ENCODE measurements around the gene BCAS3.
"Not testable (repeated sequence)": the region's sequence is repeated elsewhere in the genome, so short reads cannot be mapped to it uniquely, and the experiment has no call there.

BCAS3 gene

GRCh38 chr17:61017317-61018006 lies 339.8 kb downstream of the BCAS3 start:
- POLR2A ChIA-PET = no interaction called here
- TF ChIP-seq PKNOX1 (IDR thresholded peaks at IDR 0.05) (no peak), SP1 (IDR thresholded peaks at IDR 0.05) (no peak), ARNT (IDR thresholded peaks at IDR 0.05) (no peak), FOXA1 (IDR thresholded peaks at IDR 0.05) (no peak), L3MBTL2 (conservative IDR thresholded peaks at IDR 0.05) (no peak), SUZ12 (IDR thresholded peaks at IDR 0.05) (no peak), NFRKB (IDR thresholded peaks at IDR 0.05) (no peak), LEF1 (IDR thresholded peaks at IDR 0.05; ENCODE audit: borderline replicate concordance) (no peak), CTBP1 (IDR thresholded peaks at IDR 0.05; ENCODE audit: borderline replicate concordance) (no peak), FOXM1 (IDR thresholded peaks at IDR 0.05; ENCODE audit: borderline replicate concordance) (no peak), BHLHE40 (IDR thresholded peaks at IDR 0.05; ENCODE audit: borderline replicate concordance) (no peak)
- CTCF ChIA-PET = no interaction called here
- no peak for DNase-seq (ENCODE audit: extremely low spot score)

- DNase-seq (ENCODE audit: extremely low spot score) = no peak
- ChIA-PET CTCF (no interaction called here), POLR2A (no interaction called here)
- no peak for TF ChIP-seq ELF4 (IDR thresholded peaks at IDR 0.05)
- TF ChIP-seq FOXA1 (IDR thresholded peaks at IDR 0.05) = no peak
- no peak for TF ChIP-seq HDGF (IDR thresholded peaks at IDR 0.05; ENCODE audit: borderline replicate concordance)
- TF ChIP-seq ARNT (IDR thresholded peaks at IDR 0.05) = no peak
Measured at GRCh38 chr17:61018938-61019337, 341.3 kb downstream of the BCAS3 start.

GRCh38 chr17:61023996-61024395 lies 346.3 kb downstream of the BCAS3 start:
- ChIA-PET CTCF (no interaction called here), POLR2A (no interaction called here)
- TF ChIP-seq LEF1 (IDR thresholded peaks at IDR 0.05; ENCODE audit: borderline replicate concordance) (no peak), FOXK2 (IDR thresholded peaks at IDR 0.05) (no peak), SUZ12 (IDR thresholded peaks at IDR 0.05) (no peak), TARDBP (IDR thresholded peaks at IDR 0.05) (no peak), FOXM1 (IDR thresholded peaks at IDR 0.05; ENCODE audit: borderline replicate concordance) (no peak), HDGF (IDR thresholded peaks at IDR 0.05; ENCODE audit: borderline replicate concordance) (no peak), PKNOX1 (IDR thresholded peaks at IDR 0.05) (no peak), CTBP1 (IDR thresholded peaks at IDR 0.05; ENCODE audit: borderline replicate concordance) (no peak), L3MBTL2 (conservative IDR thresholded peaks at IDR 0.05) (no peak)
- DNase-seq (ENCODE audit: extremely low spot score) = no peak

GRCh38 chr17:61026818-61027217 lies 349.2 kb downstream of the BCAS3 start:
- CTCF ChIA-PET = no interaction called here
- DNase-seq (ENCODE audit: extremely low spot score) = no peak
- TF ChIP-seq ELF4 (IDR thresholded peaks at IDR 0.05) (no peak), FOXM1 (IDR thresholded peaks at IDR 0.05; ENCODE audit: borderline replicate concordance) (no peak), L3MBTL2 (conservative IDR thresholded peaks at IDR 0.05) (no peak), ARNT (IDR thresholded peaks at IDR 0.05) (no peak), TARDBP (IDR thresholded peaks at IDR 0.05) (no peak), SUZ12 (IDR thresholded peaks at IDR 0.05) (no peak), NFRKB (IDR thresholded peaks at IDR 0.05) (no peak), ZNF384 (IDR thresholded peaks at IDR 0.05) (no peak), FOXK2 (IDR thresholded peaks at IDR 0.05) (no peak), FOXA1 (IDR thresholded peaks at IDR 0.05) (no peak), SP1 (IDR thresholded peaks at IDR 0.05) (no peak), PKNOX1 (IDR thresholded peaks at IDR 0.05) (no peak), CTBP1 (IDR thresholded peaks at IDR 0.05; ENCODE audit: borderline replicate concordance) (no peak), HDGF (IDR thresholded peaks at IDR 0.05; ENCODE audit: borderline replicate concordance) (no peak), BHLHE40 (IDR thresholded peaks at IDR 0.05; ENCODE audit: borderline replicate concordance) (no peak), LEF1 (IDR thresholded peaks at IDR 0.05; ENCODE audit: borderline replicate concordance) (no peak)
- POLR2A ChIA-PET = no interaction called here

GRCh38 chr17:61029181-61029580 lies 351.5 kb downstream of the BCAS3 start:
- TF ChIP-seq SP1 (IDR thresholded peaks at IDR 0.05) (no peak), HDGF (IDR thresholded peaks at IDR 0.05; ENCODE audit: borderline replicate concordance) (no peak), TARDBP (IDR thresholded peaks at IDR 0.05) (no peak), NFRKB (IDR thresholded peaks at IDR 0.05) (no peak), LEF1 (IDR thresholded peaks at IDR 0.05; ENCODE audit: borderline replicate concordance) (no peak), BHLHE40 (IDR thresholded peaks at IDR 0.05; ENCODE audit: borderline replicate concordance) (no peak), ELF4 (IDR thresholded peaks at IDR 0.05) (no peak), L3MBTL2 (conservative IDR thresholded peaks at IDR 0.05) (no peak), SUZ12 (IDR thresholded peaks at IDR 0.05) (no peak), FOXA1 (IDR thresholded peaks at IDR 0.05) (no peak)
- ChIA-PET CTCF (no interaction called here), POLR2A (no interaction called here)
- DNase-seq (ENCODE audit: extremely low spot score) = no peak

GRCh38 chr17:61040666-61041065 lies 363.0 kb downstream of the BCAS3 start:
- TF ChIP-seq TARDBP (IDR thresholded peaks at IDR 0.05) (no peak), FOXM1 (IDR thresholded peaks at IDR 0.05; ENCODE audit: borderline replicate concordance) (no peak), NFRKB (IDR thresholded peaks at IDR 0.05) (no peak), FOXA1 (IDR thresholded peaks at IDR 0.05) (no peak), HDGF (IDR thresholded peaks at IDR 0.05; ENCODE audit: borderline replicate concordance) (no peak)
- ChIA-PET CTCF (interaction anchor here (0.7 kb wide), 1 partner anchor 43 kb away, joined by 4 read pairs; no protein-coding TSS in a partner anchor), POLR2A (no interaction called here)
- DNase-seq (ENCODE audit: extremely low spot score) = no peak

GRCh38 chr17:61042348-61042747 lies 364.7 kb downstream of the BCAS3 start:
- CTCF ChIA-PET; POLR2A ChIA-PET; DNase-seq (ENCODE audit: extremely low spot score): not testable (repeated sequence)
